ENCODE measurements around the gene GFOD2. TPM values are rescaled to one million over a fixed set of nuclear protein-coding genes. Genes with fewer than 3 reads are reported as not detected.
A peak's percentile ranks its signal among the peaks of the same experiment; 100 is the strongest.

GFOD2 gene
- polyA plus RNA-seq, 3 donors = 3.7 to 9.4 (median 3.8) TPM

- Mint-ChIP-seq H3K27ac (no peak overlapping the region), H3K36me3 (peaks cover 3 to 11% of the 10 kb centered on the region in 2 donors), H3K9me3 (no peaks in the 10 kb centered on the region), H3K4me1 (peaks cover 48% of the 10 kb centered on the region), H3K27me3 (ENCODE audit: low read depth in 3 of 3) (no peaks in the 10 kb centered on the region), H3K4me3 (no peak overlapping the region)
- H3K27ac ChIP-seq (ENCODE audit: low read depth in 1 of 2, low read length in 2 of 2) = no peak overlapping the region
- H3K9ac ChIP-seq (ENCODE audit: insufficient read depth, low read length, poor library complexity, severe bottlenecking) = no peak overlapping the region
- H3K9me3 ChIP-seq (replicated peaks in 1 of 2; ENCODE audit: control insufficient read depth in 1 of 2, insufficient read depth in 1 of 2, low read length in 2 of 2) = no peaks in the 10 kb centered on the region
- intact Hi-C loops (cut with micrococcal nuclease) = loop anchor here (5.0 kb wide), 3 partner anchors 44 to 366 kb away; partner anchors contain the start of genes C16orf86 (in 1 of the 2) and ENKD1 (in 1 of the 2)
- H3K36me3 ChIP-seq (replicated peaks in 1 of 2; ENCODE audit: control insufficient read depth in 1 of 2, insufficient read depth in 2 of 2, low read length in 2 of 2) = no peaks in the 10 kb centered on the region
- 90% methylated on average over 1 of the region's 2 CpGs for WGBS (ENCODE audit: insufficient coverage)
- H3K4me2 ChIP-seq (replicated peaks; ENCODE audit: extremely low read depth, low read length, poor library complexity, severe bottlenecking) = no peak overlapping the region
- no peak overlapping the region for H2AFZ ChIP-seq (ENCODE audit: insufficient read depth, low read depth, low read length, poor library complexity, severe bottlenecking)
- no peak overlapping the region for H3K4me3 ChIP-seq (replicated peaks in 1 of 3; ENCODE audit: low read depth in 2 of 3, low read length in 3 of 3)
- H3K4me1 ChIP-seq (ENCODE audit: control insufficient read depth in 1 of 2, insufficient read depth in 2 of 2, low read length in 2 of 2) = peaks cover 29 to 42% of the 10 kb centered on the region in 2 donors
- H3K79me2 ChIP-seq (ENCODE audit: insufficient read depth, low read length) = peaks cover 27% of the 10 kb centered on the region
- DNase-seq = no peak
- no peak for TF ChIP-seq CTCF (IDR thresholded peaks at IDR 0.05)
- H4K20me1 ChIP-seq (ENCODE audit: insufficient read depth, low read length) = peaks cover 14% of the 10 kb centered on the region
- no peaks in the 10 kb centered on the region for H3K27me3 ChIP-seq (ENCODE audit: control insufficient read depth in 2 of 2, insufficient read depth in 2 of 2, low read length in 2 of 2)
Measured at GRCh38 chr16:67716097-67716496, 3.0 kb downstream of the GFOD2 start.

- no peak for TF ChIP-seq CTCF (IDR thresholded peaks at IDR 0.05)
- Histone ChIP-seq H3K27ac (ENCODE audit: low read depth in 1 of 2, low read length in 2 of 2) (no peak overlapping the region), H3K4me3 (replicated peaks in 1 of 3; ENCODE audit: low read depth in 2 of 3, low read length in 3 of 3) (no peak overlapping the region), H3K9me3 (replicated peaks in 1 of 2; ENCODE audit: control insufficient read depth in 1 of 2, insufficient read depth in 1 of 2, low read length in 2 of 2) (no peaks in the 10 kb centered on the region), H4K20me1 (ENCODE audit: insufficient read depth, low read length) (peaks cover 14% of the 10 kb centered on the region), H3K4me1 (ENCODE audit: control insufficient read depth in 1 of 2, insufficient read depth in 2 of 2, low read length in 2 of 2) (peaks cover 22 to 32% of the 10 kb centered on the region in 2 donors), H3K4me2 (replicated peaks; ENCODE audit: extremely low read depth, low read length, poor library complexity, severe bottlenecking) (no peak overlapping the region), H3K36me3 (replicated peaks in 1 of 2; ENCODE audit: control insufficient read depth in 1 of 2, insufficient read depth in 2 of 2, low read length in 2 of 2) (no peaks in the 10 kb centered on the region), H3K9ac (ENCODE audit: insufficient read depth, low read length, poor library complexity, severe bottlenecking) (no peak overlapping the region), H3K27me3 (ENCODE audit: control insufficient read depth in 2 of 2, insufficient read depth in 2 of 2, low read length in 2 of 2) (no peaks in the 10 kb centered on the region), H2AFZ (ENCODE audit: insufficient read depth, low read depth, low read length, poor library complexity, severe bottlenecking) (no peak overlapping the region), H3K79me2 (ENCODE audit: insufficient read depth, low read length) (peaks cover 32% of the 10 kb centered on the region)
- peaks cover 42% of the 10 kb centered on the region for H3K4me1 Mint-ChIP-seq
- no CpG with 5 or more reads among the region's 1 CpG for WGBS (ENCODE audit: insufficient coverage)
- DNase-seq = no peak
- H3K27me3 Mint-ChIP-seq (ENCODE audit: low read depth in 3 of 3) = no peaks in the 10 kb centered on the region
- peaks cover 3 to 11% of the 10 kb centered on the region in 2 donors for H3K36me3 Mint-ChIP-seq
- intact Hi-C loops (cut with micrococcal nuclease) = no loop called here
- peak overlapping the region in 1 of 7 donors; percentile 54 for H3K27ac Mint-ChIP-seq
- no peak overlapping the region for H3K4me3 Mint-ChIP-seq
- H3K9me3 Mint-ChIP-seq = no peaks in the 10 kb centered on the region
Measured at GRCh38 chr16:67714522-67714921, 4.6 kb downstream of the GFOD2 start.
